Endodermal cell (in vitro differentiated cells): ENCODE data around the gene MBNL3. TPM values are rescaled to one million over a fixed set of nuclear protein-coding genes. Genes with fewer than 3 reads are reported as not detected.

Source experiments
- DNase-seq: peaks from one replicate; pipeline ENCODE4 v3.0.0-alpha.2; 2017
- H3K27ac ChIP-seq: 2 replicates; pipeline ENCODE4 v1.5.1; 2013; ENCODE audit warnings: mild to moderate bottlenecking, low read depth, low read length, moderate library complexity
- H3K27me3 ChIP-seq: 2 replicates; pipeline ENCODE4 v1.6.1; 2013; ENCODE audit warnings: mild to moderate bottlenecking, low read length, moderate library complexity; ENCODE audit not compliant: insufficient read depth, control insufficient read depth, poor library complexity, severe bottlenecking
- H3K36me3 ChIP-seq: 2 replicates; pipeline ENCODE4 v1.7.0; 2013; ENCODE audit warnings: mild to moderate bottlenecking, low read length, moderate library complexity; ENCODE audit not compliant: control insufficient read depth, insufficient read depth
- H3K4me1 ChIP-seq: one replicate; pipeline ENCODE4 v1.7.0; 2013; ENCODE audit warnings: low read length; ENCODE audit not compliant: control insufficient read depth, insufficient read depth
- H3K4me3 ChIP-seq: 2 replicates; pipeline ENCODE4 v1.5.1; 2013; ENCODE audit warnings: mild to moderate bottlenecking, low read length, moderate library complexity
- H3K9ac ChIP-seq: 2 replicates; pipeline ENCODE4 v1.6.1; 2013; ENCODE audit warnings: mild to moderate bottlenecking, low read length, moderate library complexity; ENCODE audit not compliant: poor library complexity, severe bottlenecking; ENCODE audit errors: extremely low read depth
- H3K9me3 ChIP-seq: 2 replicates; pipeline ENCODE4 v1.6.1; 2013; ENCODE audit warnings: mild to moderate bottlenecking, low read length, moderate library complexity; ENCODE audit not compliant: control insufficient read depth
- H3K27ac Mint-ChIP-seq: 2 replicates; pipeline ENCODE4 v1.8.0; 2020; ENCODE audit warnings: mixed read lengths
- H3K27me3 Mint-ChIP-seq: 2 replicates; pipeline ENCODE4 v1.8.0; 2021; ENCODE audit warnings: mild to moderate bottlenecking, mixed read lengths; ENCODE audit not compliant: insufficient read depth
- H3K36me3 Mint-ChIP-seq: 2 replicates; pipeline ENCODE4 v1.8.0; 2020; ENCODE audit warnings: low read depth, mixed read lengths
- H3K4me1 Mint-ChIP-seq: 2 replicates; pipeline ENCODE4 v1.8.0; 2020; ENCODE audit warnings: mixed read lengths
- H3K4me3 Mint-ChIP-seq: 2 replicates; pipeline ENCODE4 v1.8.0; 2020; ENCODE audit warnings: mild to moderate bottlenecking, moderate library complexity, mixed read lengths
- H3K9me3 Mint-ChIP-seq: 2 replicates; pipeline ENCODE4 v1.8.0; 2020; ENCODE audit warnings: mild to moderate bottlenecking, mixed read lengths
- WGBS, 2 experiments: methylation state at CpG; one replicate each; pipeline versions ENCODE4 v1.1.5 to v1.1.7; 2013; ENCODE audit warnings: missing lambda C conversion rate in 2 of 2, mixed read lengths in 1 of 2; ENCODE audit not compliant: insufficient coverage in 1 of 2, insufficient read length in 1 of 2; 5-methylcytosine and 5-hydroxymethylcytosine counted together
- total RNA-seq, 2 donors: library from RNA; stranded (reverse); fragmentation: NEBNext Ultra II Directional in 1 of 2; extraction: Animal tissue kit (Norgen Biotek cat#: 25700) in 1 of 2; gene quantifications; 2 replicates in 1 of 2; 3 replicates in 1 of 2; pipeline ENCODE4 v1.2.1, GENCODE V29; 2021
- TF ChIP-seq, protein P1 (sequence below): fragments of 200-600 bp; sonication (generic); conservative IDR thresholded peaks from 2 replicates; pipeline ENCODE4 v1.5.0; 2021; ENCODE audit warnings: antibody characterized with exemption, mild to moderate bottlenecking

The MBNL3 gene
- total RNA-seq, 2 donors from 2014 or later = 17.0 to 33.4 TPM

DNA sequence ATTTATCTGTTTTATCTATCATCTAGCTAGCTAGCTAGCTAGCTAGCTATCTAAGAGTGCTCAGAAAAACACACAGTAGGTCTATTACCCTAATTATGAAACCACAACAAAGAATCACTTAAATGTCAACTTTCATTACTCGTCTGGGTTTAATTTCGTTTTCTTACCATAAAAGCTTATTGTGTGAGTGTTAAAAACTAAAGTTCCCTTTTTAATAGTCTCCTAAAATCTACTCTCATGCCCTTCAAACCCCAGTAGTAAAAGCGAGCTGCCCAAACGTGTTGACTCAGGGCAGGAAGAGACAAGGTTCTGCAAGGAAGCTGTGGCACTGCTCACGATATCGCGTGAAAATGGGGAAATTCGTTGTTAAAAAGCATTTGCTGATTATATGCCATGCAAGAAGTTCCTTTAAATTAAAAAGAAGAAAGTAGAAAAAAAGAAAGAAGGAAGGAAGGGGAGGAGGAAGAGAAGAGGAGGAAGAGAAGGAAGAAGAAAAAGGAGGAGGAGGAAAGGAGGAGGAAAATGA is 595 bp downstream of the MBNL3 start:
- H3K9ac ChIP-seq = no peak overlapping the region
- peak overlapping the region; percentile 83 for H3K4me3 Mint-ChIP-seq
- H3K9me3 Mint-ChIP-seq = no peaks in the 10 kb centered on the region
- H3K9me3 ChIP-seq = no peaks in the 10 kb centered on the region
- H3K27me3 Mint-ChIP-seq = peaks cover 42% of the 10 kb centered on the region
- TF ChIP-seq, protein P1, sequence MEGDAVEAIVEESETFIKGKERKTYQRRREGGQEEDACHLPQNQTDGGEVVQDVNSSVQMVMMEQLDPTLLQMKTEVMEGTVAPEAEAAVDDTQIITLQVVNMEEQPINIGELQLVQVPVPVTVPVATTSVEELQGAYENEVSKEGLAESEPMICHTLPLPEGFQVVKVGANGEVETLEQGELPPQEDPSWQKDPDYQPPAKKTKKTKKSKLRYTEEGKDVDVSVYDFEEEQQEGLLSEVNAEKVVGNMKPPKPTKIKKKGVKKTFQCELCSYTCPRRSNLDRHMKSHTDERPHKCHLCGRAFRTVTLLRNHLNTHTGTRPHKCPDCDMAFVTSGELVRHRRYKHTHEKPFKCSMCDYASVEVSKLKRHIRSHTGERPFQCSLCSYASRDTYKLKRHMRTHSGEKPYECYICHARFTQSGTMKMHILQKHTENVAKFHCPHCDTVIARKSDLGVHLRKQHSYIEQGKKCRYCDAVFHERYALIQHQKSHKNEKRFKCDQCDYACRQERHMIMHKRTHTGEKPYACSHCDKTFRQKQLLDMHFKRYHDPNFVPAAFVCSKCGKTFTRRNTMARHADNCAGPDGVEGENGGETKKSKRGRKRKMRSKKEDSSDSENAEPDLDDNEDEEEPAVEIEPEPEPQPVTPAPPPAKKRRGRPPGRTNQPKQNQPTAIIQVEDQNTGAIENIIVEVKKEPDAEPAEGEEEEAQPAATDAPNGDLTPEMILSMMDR = no peak
- WGBS, 2 experiments = 0 to 22% methylated on average over 1 to 6 of the region's 8 CpGs
- no peak overlapping the region for H3K27ac Mint-ChIP-seq
- peaks cover 25% of the 10 kb centered on the region for H3K4me1 Mint-ChIP-seq
- H3K4me1 ChIP-seq = no peaks in the 10 kb centered on the region
- H3K27me3 ChIP-seq = peaks cover 13% of the 10 kb centered on the region
- no peaks in the 10 kb centered on the region for H3K36me3 Mint-ChIP-seq
- DNase-seq = no peak
- no peak overlapping the region for H3K27ac ChIP-seq
- peak overlapping the region; percentile 80 for H3K4me3 ChIP-seq
- H3K36me3 ChIP-seq = no peaks in the 10 kb centered on the region

DNA sequence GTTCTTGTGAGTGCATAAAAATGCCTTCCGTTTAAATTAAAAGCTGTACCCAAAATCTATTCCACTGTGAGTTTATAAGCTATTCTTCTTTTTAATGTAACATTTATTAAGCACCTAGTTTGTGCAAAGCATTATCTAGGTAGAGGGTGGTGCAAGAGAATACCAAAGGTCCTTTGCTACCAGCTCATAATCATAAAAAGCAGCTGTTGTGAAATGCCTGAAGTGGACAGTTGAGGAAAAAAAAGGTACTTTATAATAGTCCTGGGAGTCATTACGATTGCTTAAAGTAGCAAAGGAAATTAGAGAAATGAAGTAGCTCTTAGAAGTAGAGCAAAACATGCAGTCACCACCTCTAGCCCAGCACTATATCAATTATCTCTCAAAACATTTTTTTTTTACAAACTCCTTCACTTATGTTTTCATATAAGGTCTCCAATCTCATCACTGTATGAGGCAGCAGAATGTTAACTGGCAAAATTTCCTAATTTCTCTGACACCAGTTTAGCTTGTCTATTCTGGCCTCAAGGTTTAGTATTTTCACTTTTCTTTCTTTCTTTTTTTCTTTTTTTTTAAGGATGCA is 2.1 kb downstream of the MBNL3 start:
- H3K4me1 ChIP-seq = no peaks in the 10 kb centered on the region
- Mint-ChIP-seq H3K9me3 (no peaks in the 10 kb centered on the region), H3K4me3 (no peak overlapping the region), H3K27ac (no peak overlapping the region), H3K27me3 (peaks cover 31% of the 10 kb centered on the region), H3K36me3 (no peaks in the 10 kb centered on the region), H3K4me1 (peaks cover 39% of the 10 kb centered on the region)
- DNase-seq = no peak
- 83% methylated on average over 1 of the region's 2 CpGs; no CpG with 5 or more reads in 1 of the 2 experiments for WGBS, 2 experiments
- no peak overlapping the region for H3K9ac ChIP-seq
- no peaks in the 10 kb centered on the region for H3K36me3 ChIP-seq
- H3K9me3 ChIP-seq = no peaks in the 10 kb centered on the region
- H3K27me3 ChIP-seq = peaks cover 13% of the 10 kb centered on the region
- H3K27ac ChIP-seq = no peak overlapping the region
- TF ChIP-seq, protein P1 = no peak
- no peak overlapping the region for H3K4me3 ChIP-seq

DNA sequence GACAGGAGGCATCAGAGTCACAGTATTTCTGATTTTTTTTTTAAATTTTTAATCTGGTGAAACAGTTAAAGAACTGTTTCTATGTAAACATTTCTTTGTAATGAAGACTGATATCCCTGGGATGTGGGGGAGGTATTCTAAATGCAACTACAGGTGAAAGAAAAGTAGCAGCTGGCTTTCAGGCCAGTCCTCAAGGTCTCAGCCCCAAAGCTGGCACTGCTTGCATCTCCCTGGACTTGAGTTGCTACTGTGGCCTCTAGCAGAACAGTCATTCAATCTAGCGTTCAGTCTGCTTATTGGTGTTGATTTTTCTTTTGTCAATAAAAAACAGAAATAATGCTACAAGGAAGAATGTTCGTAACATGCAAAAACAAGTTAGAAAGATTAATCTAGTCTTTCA is 4.9 kb downstream of the MBNL3 start:
- Mint-ChIP-seq H3K4me1 (peaks cover 44% of the 10 kb centered on the region), H3K27ac (no peak overlapping the region), H3K4me3 (no peak overlapping the region), H3K36me3 (no peaks in the 10 kb centered on the region), H3K27me3 (peaks cover 11% of the 10 kb centered on the region), H3K9me3 (no peaks in the 10 kb centered on the region)
- H3K27ac ChIP-seq = no peak overlapping the region
- H3K4me3 ChIP-seq = no peak overlapping the region
- TF ChIP-seq, protein P1 = no peak
- DNase-seq = no peak
- no peak overlapping the region for H3K9ac ChIP-seq
- H3K27me3 ChIP-seq = no peaks in the 10 kb centered on the region
- no peaks in the 10 kb centered on the region for H3K4me1 ChIP-seq
- H3K36me3 ChIP-seq = no peaks in the 10 kb centered on the region
- no CpG with 5 or more reads among the region's 2 CpGs for WGBS, 2 experiments
- H3K9me3 ChIP-seq = no peaks in the 10 kb centered on the region
